ENCODE data around the gene KAT2B. TPM values are rescaled to one million over a fixed set of nuclear protein-coding genes. Genes with fewer than 3 reads are reported as not detected.

Gene KAT2B
- total RNA-seq (100 to 1,000 TPM in 1 of 5 experiments, 10 to 100 TPM in 4; 58.5 to 127 (median 62.5) TPM), polyA plus RNA-seq (1 to 10 TPM; 1.7 to 2.4 TPM), total RNA-seq (116 reads per million, percentile 87 among the genes with 10 or more reads in this experiment)

DNA sequence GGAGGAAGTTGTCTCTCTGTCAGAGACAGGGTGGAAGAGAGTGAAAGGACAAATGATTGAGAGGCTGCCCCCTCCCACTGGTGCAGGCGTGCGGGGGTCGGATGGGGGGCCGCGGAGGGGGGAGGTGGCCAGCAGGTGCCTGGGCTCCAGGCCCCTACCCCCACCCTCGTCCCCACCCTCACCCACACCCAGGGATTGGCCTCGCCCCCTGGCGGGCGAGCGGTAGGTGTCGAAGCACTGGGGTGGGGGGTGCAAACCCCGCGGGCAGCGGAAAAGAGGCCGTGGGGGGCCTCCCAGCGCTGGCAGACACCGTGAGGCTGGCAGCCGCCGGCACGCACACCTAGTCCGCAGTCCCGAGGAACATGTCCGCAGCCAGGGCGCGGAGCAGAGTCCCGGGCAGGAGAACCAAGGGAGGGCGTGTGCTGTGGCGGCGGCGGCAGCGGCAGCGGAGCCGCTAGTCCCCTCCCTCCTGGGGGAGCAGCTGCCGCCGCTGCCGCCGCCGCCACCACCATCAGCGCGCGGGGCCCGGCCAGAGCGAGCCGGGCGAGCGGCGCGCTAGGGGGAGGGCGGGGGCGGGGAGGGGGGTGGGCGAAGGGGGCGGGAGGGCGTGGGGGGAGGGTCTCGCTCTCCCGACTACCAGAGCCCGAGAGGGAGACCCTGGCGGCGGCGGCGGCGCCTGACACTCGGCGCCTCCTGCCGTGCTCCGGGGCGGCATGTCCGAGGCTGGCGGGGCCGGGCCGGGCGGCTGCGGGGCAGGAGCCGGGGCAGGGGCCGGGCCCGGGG lies at the start of gene KAT2B:
KAT2B (plus strand) TSS at position 682 of the 783 bp plus-strand sequence; CDS start at position 714, 32 bp downstream.
- peak within 1 kb of the TSS; percentile 91 for H3K4me3 ChIP-seq (ENCODE audit: low read length)
- CTCF ChIA-PET, result interaction anchor here (0.6 kb wide), 2 partner anchors 30 to 106 kb away, joined by 3 read pairs; no protein-coding TSS in a partner anchor
- H3K27me3 Mint-ChIP-seq, result no peaks in the 10 kb centered on the region
- no peaks in the 10 kb centered on the region for H3K9me3 ChIP-seq (ENCODE audit: control insufficient read depth in 2 of 3, low read length in 3 of 3)
- H3K27ac Mint-ChIP-seq, result peak within 1 kb of the TSS; percentile 94 to 98 (median 97)
- peaks cover 0 to 1% (median 0%) of the 10 kb centered on the region in 11 donors for H3K9me3 Mint-ChIP-seq
- H3K27ac ChIP-seq (ENCODE audit: low read depth, low read length), result peak within 1 kb of the TSS; percentile 79
- intact Hi-C loops (cut with micrococcal nuclease), result loop anchor here (1.0 to 10.0 kb wide), 9 partner anchors 15 to 1615 kb away; partner anchors contain the start of genes RAB5A (in 2 of the 2), SATB1 (in 2 of the 2), EFHB (in 1 of the 2) and SGO1 (in 1 of the 2)
- H3K27me3 ChIP-seq (ENCODE audit: control insufficient read depth in 2 of 2, insufficient read depth in 2 of 2, low read length in 2 of 2), result no peaks in the 10 kb centered on the region
- peaks cover 0 to 6% (median 0%) of the 10 kb centered on the region in 3 experiments for H3K36me3 ChIP-seq (ENCODE audit: control insufficient read depth in 2 of 3, insufficient read depth in 3 of 3, low read length in 3 of 3)
- ATAC-seq (peak; percentile 87), DNase-seq (peak; percentile 75 to 87 (median 84))
- peaks cover 40 to 41% of the 10 kb centered on the region in 2 donors for H3K4me1 ChIP-seq (ENCODE audit: control insufficient read depth in 2 of 2, insufficient read depth in 2 of 2, low read length in 2 of 2)
- H3K36me3 Mint-ChIP-seq, result peaks cover 0 to 13% (median 0%) of the 10 kb centered on the region in 5 donors
- H3K4me3 Mint-ChIP-seq, result peak within 1 kb of the TSS; percentile 92 to 100 (median 96)
- POLR2A ChIA-PET, result interaction anchor here (1.5 to 2.0 kb wide), 3 partner anchors 74 to 146 kb away, joined by 4 to 13 read pairs (median 5); partner anchors contain the start of gene SGO1
- H3K4me1 Mint-ChIP-seq, result peaks cover 42 to 57% (median 55%) of the 10 kb centered on the region in 7 donors

- peaks cover 0 to 15% (median 0%) of the 10 kb centered on the region in 5 donors for H3K36me3 Mint-ChIP-seq
- Histone ChIP-seq H3K27me3 (ENCODE audit: control insufficient read depth in 2 of 2, insufficient read depth in 2 of 2, low read length in 2 of 2) (no peaks in the 10 kb centered on the region), H3K36me3 (ENCODE audit: control insufficient read depth in 2 of 3, insufficient read depth in 3 of 3, low read length in 3 of 3) (no peaks in the 10 kb centered on the region), H3K4me1 (ENCODE audit: control insufficient read depth in 2 of 2, insufficient read depth in 2 of 2, low read length in 2 of 2) (no peaks in the 10 kb centered on the region), H3K4me3 (ENCODE audit: low read length) (no peak overlapping the region), H3K27ac (ENCODE audit: low read depth, low read length) (no peak overlapping the region), H3K9me3 (ENCODE audit: control insufficient read depth in 2 of 3, low read length in 3 of 3) (no peaks in the 10 kb centered on the region)
- POLR2A ChIA-PET, result no interaction called here
- no peak for ATAC-seq
- H3K4me1 Mint-ChIP-seq, result peaks cover 0 to 5% (median 0%) of the 10 kb centered on the region in 7 donors
- CTCF ChIA-PET, result no interaction called here
- H3K9me3 Mint-ChIP-seq, result peaks cover 0 to 5% (median 0%) of the 10 kb centered on the region in 11 donors
- H3K27me3 Mint-ChIP-seq, result no peaks in the 10 kb centered on the region
- intact Hi-C loops (cut with micrococcal nuclease), result no loop called here
- no peak overlapping the region for H3K27ac Mint-ChIP-seq
- H3K4me3 Mint-ChIP-seq, result no peak overlapping the region
- DNase-seq, result no peak
These were observed 45.5 kb upstream of the KAT2B start for GRCh38 chr3:19994796-19995195.

DNA sequence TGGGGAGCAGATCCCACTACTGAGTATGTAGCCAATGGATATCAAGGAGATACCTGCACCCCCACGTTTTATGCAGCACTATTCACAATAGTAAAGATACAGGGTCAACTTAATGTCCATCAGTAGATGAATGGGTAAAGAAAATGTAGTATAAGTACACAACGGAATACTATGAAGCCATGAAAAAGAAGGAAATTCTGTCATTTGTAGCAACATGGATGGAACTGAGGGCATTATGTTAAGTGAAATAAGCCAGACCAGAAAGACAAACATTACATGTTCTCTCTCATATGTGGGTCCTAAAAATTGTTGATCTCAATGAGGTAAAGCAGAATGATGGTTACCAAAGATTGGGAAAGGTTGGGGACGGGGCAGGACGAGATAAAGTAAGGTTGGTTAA lies 42.7 kb upstream of the KAT2B start:
- H3K27me3 Mint-ChIP-seq, result no peaks in the 10 kb centered on the region
- peaks cover 0 to 11% (median 0%) of the 10 kb centered on the region in 5 donors for H3K36me3 Mint-ChIP-seq
- intact Hi-C loops (cut with micrococcal nuclease), result no loop called here
- H3K36me3 ChIP-seq (ENCODE audit: control insufficient read depth in 2 of 3, insufficient read depth in 3 of 3, low read length in 3 of 3), result no peaks in the 10 kb centered on the region
- H3K4me1 ChIP-seq (ENCODE audit: control insufficient read depth in 2 of 2, insufficient read depth in 2 of 2, low read length in 2 of 2), result no peaks in the 10 kb centered on the region
- no peaks in the 10 kb centered on the region for H3K27me3 ChIP-seq (ENCODE audit: control insufficient read depth in 2 of 2, insufficient read depth in 2 of 2, low read length in 2 of 2)
- H3K27ac ChIP-seq (ENCODE audit: low read depth, low read length), result no peak overlapping the region
- peak overlapping the region in 1 of 9 donors; percentile 52 for H3K27ac Mint-ChIP-seq
- ChIA-PET POLR2A (no interaction called here), CTCF (no interaction called here)
- no peaks in the 10 kb centered on the region for H3K9me3 ChIP-seq (ENCODE audit: control insufficient read depth in 2 of 3, low read length in 3 of 3)
- peaks cover 0 to 5% (median 0%) of the 10 kb centered on the region in 11 donors for H3K9me3 Mint-ChIP-seq
- no peaks in the 10 kb centered on the region for H3K4me1 Mint-ChIP-seq
- DNase-seq (no peak), ATAC-seq (no peak)
- no peak overlapping the region for H3K4me3 Mint-ChIP-seq
- no peak overlapping the region for H3K4me3 ChIP-seq (ENCODE audit: low read length)

GRCh38 chr3:20001932-20002331 lies 38.3 kb upstream of the KAT2B start:
- DNase-seq (no peak), ATAC-seq (no peak)
- H3K4me3 Mint-ChIP-seq, result no peak overlapping the region
- Histone ChIP-seq H3K36me3 (ENCODE audit: control insufficient read depth in 2 of 3, insufficient read depth in 3 of 3, low read length in 3 of 3) (no peaks in the 10 kb centered on the region), H3K27ac (ENCODE audit: low read depth, low read length) (no peak overlapping the region), H3K4me1 (ENCODE audit: control insufficient read depth in 2 of 2, insufficient read depth in 2 of 2, low read length in 2 of 2) (no peaks in the 10 kb centered on the region), H3K9me3 (ENCODE audit: control insufficient read depth in 2 of 3, low read length in 3 of 3) (no peaks in the 10 kb centered on the region), H3K4me3 (ENCODE audit: low read length) (no peak overlapping the region), H3K27me3 (ENCODE audit: control insufficient read depth in 2 of 2, insufficient read depth in 2 of 2, low read length in 2 of 2) (no peaks in the 10 kb centered on the region)
- POLR2A ChIA-PET, result no interaction called here
- H3K4me1 Mint-ChIP-seq, result no peaks in the 10 kb centered on the region
- H3K27ac Mint-ChIP-seq, result no peak overlapping the region
- H3K27me3 Mint-ChIP-seq, result no peaks in the 10 kb centered on the region
- H3K9me3 Mint-ChIP-seq, result peaks cover 0 to 5% (median 0%) of the 10 kb centered on the region in 11 donors
- intact Hi-C loops (cut with micrococcal nuclease), result no loop called here
- H3K36me3 Mint-ChIP-seq, result no peaks in the 10 kb centered on the region
- CTCF ChIA-PET, result no interaction called here

- Histone ChIP-seq H3K27me3 (ENCODE audit: control insufficient read depth in 2 of 2, insufficient read depth in 2 of 2, low read length in 2 of 2) (no peaks in the 10 kb centered on the region), H3K9me3 (ENCODE audit: control insufficient read depth in 2 of 3, low read length in 3 of 3) (no peaks in the 10 kb centered on the region), H3K4me1 (ENCODE audit: control insufficient read depth in 2 of 2, insufficient read depth in 2 of 2, low read length in 2 of 2) (no peaks in the 10 kb centered on the region), H3K27ac (ENCODE audit: low read depth, low read length) (no peak overlapping the region), H3K36me3 (ENCODE audit: control insufficient read depth in 2 of 3, insufficient read depth in 3 of 3, low read length in 3 of 3) (no peaks in the 10 kb centered on the region), H3K4me3 (ENCODE audit: low read length) (no peak overlapping the region)
- CTCF ChIA-PET, result no interaction called here
- no peak for DNase-seq
- no peaks in the 10 kb centered on the region for H3K36me3 Mint-ChIP-seq
- H3K4me3 Mint-ChIP-seq, result no peak overlapping the region
- no peak overlapping the region for H3K27ac Mint-ChIP-seq
- no peaks in the 10 kb centered on the region for H3K27me3 Mint-ChIP-seq
- no peak for ATAC-seq
- intact Hi-C loops (cut with micrococcal nuclease), result no loop called here
- H3K4me1 Mint-ChIP-seq, result no peaks in the 10 kb centered on the region
- POLR2A ChIA-PET, result no interaction called here
- H3K9me3 Mint-ChIP-seq, result no peaks in the 10 kb centered on the region
These were observed 32.3 kb upstream of the KAT2B start for GRCh38 chr3:20007960-20008359.

- no peaks in the 10 kb centered on the region for H3K27me3 ChIP-seq (ENCODE audit: control insufficient read depth in 2 of 2, insufficient read depth in 2 of 2, low read length in 2 of 2)
- DNase-seq, result no peak
- no peak overlapping the region for H3K4me3 Mint-ChIP-seq
- H3K4me1 ChIP-seq (ENCODE audit: control insufficient read depth in 2 of 2, insufficient read depth in 2 of 2, low read length in 2 of 2), result no peaks in the 10 kb centered on the region
- H3K27me3 Mint-ChIP-seq, result no peaks in the 10 kb centered on the region
- H3K36me3 Mint-ChIP-seq, result no peaks in the 10 kb centered on the region
- intact Hi-C loops (cut with micrococcal nuclease), result no loop called here
- CTCF ChIA-PET, result interaction anchor here (0.6 kb wide), 1 partner anchor 123 kb away, joined by 8 read pairs; no protein-coding TSS in a partner anchor
- H3K4me3 ChIP-seq (ENCODE audit: low read length), result no peak overlapping the region
- no peaks in the 10 kb centered on the region for H3K4me1 Mint-ChIP-seq
- no peak overlapping the region for H3K27ac ChIP-seq (ENCODE audit: low read depth, low read length)
- no peaks in the 10 kb centered on the region for H3K9me3 ChIP-seq (ENCODE audit: control insufficient read depth in 2 of 3, low read length in 3 of 3)
- no peak overlapping the region for H3K27ac Mint-ChIP-seq
- H3K36me3 ChIP-seq (ENCODE audit: control insufficient read depth in 2 of 3, insufficient read depth in 3 of 3, low read length in 3 of 3), result no peaks in the 10 kb centered on the region
- no peak for ATAC-seq
- H3K9me3 Mint-ChIP-seq, result no peaks in the 10 kb centered on the region
- POLR2A ChIA-PET, result no interaction called here
These were observed 31.6 kb upstream of the KAT2B start for GRCh38 chr3:20008646-20009045.

Data from naive thymus-derived CD4-positive, alpha-beta T cell (primary cell).